ENCODE measurements around the gene CMIP. TPM values are rescaled to one million over a fixed set of nuclear protein-coding genes. Genes with fewer than 3 reads are reported as not detected.

The CMIP gene
- total RNA-seq, 4 donors from 2014 or later, result 63.9 to 89.9 (median 70.0) TPM

- Histone ChIP-seq H3K4me3 (no peak overlapping the region), H3K36me3 (peaks cover 57% of the 10 kb centered on the region), H3K27ac (no peak overlapping the region), H3K9me3 (no peaks in the 10 kb centered on the region), H3K4me1 (peaks cover 25% of the 10 kb centered on the region), H3K27me3 (no peaks in the 10 kb centered on the region)
- TF ChIP-seq POLR2A (IDR thresholded peaks at IDR 0.05) (no peak), EP300 (IDR thresholded peaks at IDR 0.05) (no peak), POLR2AphosphoS5 (IDR thresholded peaks at IDR 0.05) (no peak), CTCF (IDR thresholded peaks at IDR 0.05) (no peak)
- WGBS, result 91% methylated on average over 7 of the region's 21 CpGs
- no peak for DNase-seq (ENCODE audit: low spot score in 2 of 2)
Observed at GRCh38 chr16:81709016-81709900, 264.6 kb downstream of the CMIP start.

- H3K4me1 ChIP-seq, result peaks cover 25% of the 10 kb centered on the region
- no peak overlapping the region for H3K4me3 ChIP-seq
- 91% methylated on average over 20 of the region's 20 CpGs for WGBS
- peaks cover 51% of the 10 kb centered on the region for H3K36me3 ChIP-seq
- H3K9me3 ChIP-seq, result no peaks in the 10 kb centered on the region
- TF ChIP-seq POLR2A (IDR thresholded peaks at IDR 0.05), result no peak
- TF ChIP-seq EP300 (IDR thresholded peaks at IDR 0.05), result no peak
- no peak for TF ChIP-seq POLR2AphosphoS5 (IDR thresholded peaks at IDR 0.05)
- no peak for TF ChIP-seq CTCF (IDR thresholded peaks at IDR 0.05)
- no peak overlapping the region for H3K27ac ChIP-seq
- DNase-seq (ENCODE audit: low spot score in 2 of 2), result no peak
- H3K27me3 ChIP-seq, result no peaks in the 10 kb centered on the region
Observed at GRCh38 chr16:81710044-81710443, 265.4 kb downstream of the CMIP start.

- Histone ChIP-seq H3K27me3 (no peaks in the 10 kb centered on the region), H3K36me3 (peaks cover 46% of the 10 kb centered on the region), H3K4me3 (no peak overlapping the region), H3K4me1 (peaks cover 25% of the 10 kb centered on the region), H3K9me3 (no peaks in the 10 kb centered on the region), H3K27ac (no peak overlapping the region)
- WGBS, result 72% methylated on average over 12 of the region's 12 CpGs
- DNase-seq (ENCODE audit: low spot score in 2 of 2), result no peak
- TF ChIP-seq POLR2A (IDR thresholded peaks at IDR 0.05), result no peak
- TF ChIP-seq EP300 (IDR thresholded peaks at IDR 0.05), result no peak
- no peak for TF ChIP-seq POLR2AphosphoS5 (IDR thresholded peaks at IDR 0.05)
- no peak for TF ChIP-seq CTCF (IDR thresholded peaks at IDR 0.05)
Observed at GRCh38 chr16:81710596-81710995, 266.0 kb downstream of the CMIP start.

GRCh38 chr16:81711657-81712319 lies 267.2 kb downstream of the CMIP start:
- H3K27ac ChIP-seq, result no peak overlapping the region
- no peak overlapping the region for H3K4me3 ChIP-seq
- H3K4me1 ChIP-seq, result peaks cover 28% of the 10 kb centered on the region
- no peaks in the 10 kb centered on the region for H3K9me3 ChIP-seq
- peaks cover 34% of the 10 kb centered on the region for H3K36me3 ChIP-seq
- WGBS, result 56% methylated on average over 17 of the region's 21 CpGs
- DNase-seq (ENCODE audit: low spot score in 2 of 2), result no peak
- TF ChIP-seq CTCF (IDR thresholded peaks at IDR 0.05) (no peak), POLR2AphosphoS5 (IDR thresholded peaks at IDR 0.05) (peak in 1 of 3 donors; percentile 6)
- H3K27me3 ChIP-seq, result no peaks in the 10 kb centered on the region

GRCh38 chr16:81712681-81713080 lies 268.1 kb downstream of the CMIP start:
- Histone ChIP-seq H3K27ac (no peak overlapping the region), H3K4me1 (peaks cover 23% of the 10 kb centered on the region), H3K27me3 (no peaks in the 10 kb centered on the region), H3K9me3 (no peaks in the 10 kb centered on the region), H3K36me3 (peaks cover 25% of the 10 kb centered on the region), H3K4me3 (no peak overlapping the region)
- WGBS, result 64% methylated on average over 7 of the region's 7 CpGs
- no peak for DNase-seq (ENCODE audit: low spot score in 2 of 2)
- no peak for TF ChIP-seq CTCF (IDR thresholded peaks at IDR 0.05)
- TF ChIP-seq EP300 (IDR thresholded peaks at IDR 0.05), result no peak
- TF ChIP-seq POLR2A (IDR thresholded peaks at IDR 0.05), result no peak
- no peak for TF ChIP-seq POLR2AphosphoS5 (IDR thresholded peaks at IDR 0.05)
